Testis (tissue), 2 donors: ENCODE measurements around the gene RIMS3.

ENCODE experiments used
- CTCF ChIP-seq, 3 experiments: fragments of 450-650 bp in 2 of 3; fragments of 200-600 bp in 1 of 3; sonication (generic) in 1 of 3; IDR thresholded peaks; one replicate each; pipeline ENCODE4 v1.5.1; 2016 to 2019; ENCODE audit warnings: antibody characterized with exemption in 3 of 3, mild to moderate bottlenecking in 2 of 3, moderate library complexity in 1 of 3
- POLR2A ChIP-seq: fragments of 450-650 bp; IDR thresholded peaks from one replicate; pipeline ENCODE4 v1.6.1; 2017; ENCODE audit warnings: antibody characterized with exemption, mild to moderate bottlenecking, moderate library complexity

GRCh38 chr1:40664791-40665190 lies 691 bp downstream of the RIMS3 start:
- TF ChIP-seq POLR2A (no peak), CTCF (IDR thresholded peaks at IDR 0.05) (no peak)
